Panc1 (cell line): ENCODE results near the gene SPG21. TPM values are rescaled to one million over a fixed set of nuclear protein-coding genes. Genes with fewer than 3 reads are reported as not detected.

Experiments
- total RNA-seq: library from RNA; stranded (reverse); gene quantifications from one replicate; pipeline ENCODE4 v1.2.1, GENCODE V29; 2021; ENCODE audit not compliant: unreplicated experiment

SPG21 gene
- total RNA-seq, 1 experiment from 2014 or later, result 124 TPM

Other genes with a start within 250 kb of the SPG21 start
- 33.7 TPM for gene RBPMS2, start 214.3 kb downstream of the SPG21 start, total RNA-seq
- 38.6 TPM for gene PIF1, start 164.3 kb downstream of the SPG21 start, total RNA-seq
- gene PLEKHO2, start 148.0 kb downstream of the SPG21 start, total RNA-seq, result 11.1 TPM
- 6.8 TPM for gene ANKDD1A, start 78.0 kb downstream of the SPG21 start, total RNA-seq
- 19.4 TPM for gene MTFMT, start 39.7 kb upstream of the SPG21 start, total RNA-seq
- 0.51 TPM for gene SLC51B, start 55.5 kb upstream of the SPG21 start, total RNA-seq
- 0.67 TPM for gene RASL12, start 78.1 kb upstream of the SPG21 start, total RNA-seq
- not detected for gene KBTBD13, start 86.8 kb upstream of the SPG21 start, total RNA-seq
- 1.7 TPM for gene UBAP1L, start 125.3 kb upstream of the SPG21 start, total RNA-seq
- gene PDCD7, start 143.9 kb upstream of the SPG21 start, total RNA-seq, result 19.7 TPM
- gene CLPX, start 195.4 kb upstream of the SPG21 start, total RNA-seq, result 49.9 TPM
- gene CILP, start 221.6 kb upstream of the SPG21 start, total RNA-seq, result 0.08 TPM